Neural progenitor cell (in vitro differentiated cells): ENCODE data around the gene BACH1.

Source experiments
- CTCF ChIP-seq: fragments of 200-600 bp; sonication (generic); IDR thresholded peaks from 2 replicates; pipeline ENCODE4 v1.5.1; 2017; ENCODE audit warnings: antibody characterized with exemption, mild to moderate bottlenecking
- EZH2 ChIP-seq: fragments of 200-600 bp; sonication (generic); IDR thresholded peaks from 2 replicates; pipeline ENCODE4 v1.6.1; 2017; ENCODE audit warnings: antibody characterized with exemption, mild to moderate bottlenecking, moderate library complexity
- EZH2phosphoT487 ChIP-seq: fragments of 200-600 bp; sonication (generic); IDR thresholded peaks from 2 replicates; pipeline ENCODE4 v1.6.1; 2017; ENCODE audit warnings: antibody characterized with exemption

- TF ChIP-seq CTCF (no peak), EZH2phosphoT487 (no peak), EZH2 (no peak)
Observed at GRCh38 chr21:29303288-29303687, 4.6 kb downstream of the BACH1 start.
